HG02623 (cell line): ENCODE results near the gene COLEC11.
"Not testable (repeated sequence)": the region's sequence is repeated elsewhere in the genome, so short reads cannot be mapped to it uniquely, and the experiment has no call there.

Experiments
- ATAC-seq: cut with Tn5 transposase; IDR thresholded peaks from one replicate; pipeline ENCODE4 v1.9.1; 2021; ENCODE audit warnings: moderate library complexity; ENCODE audit not compliant: unreplicated experiment

Gene COLEC11

DNA sequence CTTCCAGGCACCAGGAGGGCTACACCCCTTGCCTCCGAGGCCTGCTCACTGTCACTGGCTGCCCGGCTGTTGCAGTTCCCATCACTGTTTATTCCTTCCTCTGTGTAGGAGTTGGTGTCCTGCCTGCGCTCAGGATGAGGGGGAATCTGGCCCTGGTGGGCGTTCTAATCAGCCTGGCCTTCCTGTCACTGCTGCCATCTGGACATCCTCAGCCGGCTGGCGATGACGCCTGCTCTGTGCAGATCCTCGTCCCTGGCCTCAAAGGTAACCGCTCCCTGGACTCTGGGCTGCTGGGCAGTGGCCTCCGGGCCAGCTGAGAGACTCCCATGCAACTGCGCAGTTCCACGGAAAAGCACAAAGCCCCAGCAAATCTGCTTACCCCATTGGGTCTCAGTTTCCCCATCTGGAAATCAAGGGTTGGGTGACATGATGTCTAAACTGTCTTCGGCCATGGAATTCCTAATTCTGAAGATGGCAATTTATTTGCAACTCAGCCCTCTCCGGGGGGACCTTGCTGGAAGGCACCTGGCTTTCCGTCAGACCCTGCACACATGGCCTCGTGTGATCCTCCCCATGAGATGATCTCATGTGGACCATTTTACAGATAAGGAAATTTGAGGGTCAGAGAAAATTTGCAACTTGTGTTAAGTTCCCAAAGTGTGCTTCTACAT is 9.4 kb downstream of the COLEC11 start:
- ATAC-seq = no peak

DNA sequence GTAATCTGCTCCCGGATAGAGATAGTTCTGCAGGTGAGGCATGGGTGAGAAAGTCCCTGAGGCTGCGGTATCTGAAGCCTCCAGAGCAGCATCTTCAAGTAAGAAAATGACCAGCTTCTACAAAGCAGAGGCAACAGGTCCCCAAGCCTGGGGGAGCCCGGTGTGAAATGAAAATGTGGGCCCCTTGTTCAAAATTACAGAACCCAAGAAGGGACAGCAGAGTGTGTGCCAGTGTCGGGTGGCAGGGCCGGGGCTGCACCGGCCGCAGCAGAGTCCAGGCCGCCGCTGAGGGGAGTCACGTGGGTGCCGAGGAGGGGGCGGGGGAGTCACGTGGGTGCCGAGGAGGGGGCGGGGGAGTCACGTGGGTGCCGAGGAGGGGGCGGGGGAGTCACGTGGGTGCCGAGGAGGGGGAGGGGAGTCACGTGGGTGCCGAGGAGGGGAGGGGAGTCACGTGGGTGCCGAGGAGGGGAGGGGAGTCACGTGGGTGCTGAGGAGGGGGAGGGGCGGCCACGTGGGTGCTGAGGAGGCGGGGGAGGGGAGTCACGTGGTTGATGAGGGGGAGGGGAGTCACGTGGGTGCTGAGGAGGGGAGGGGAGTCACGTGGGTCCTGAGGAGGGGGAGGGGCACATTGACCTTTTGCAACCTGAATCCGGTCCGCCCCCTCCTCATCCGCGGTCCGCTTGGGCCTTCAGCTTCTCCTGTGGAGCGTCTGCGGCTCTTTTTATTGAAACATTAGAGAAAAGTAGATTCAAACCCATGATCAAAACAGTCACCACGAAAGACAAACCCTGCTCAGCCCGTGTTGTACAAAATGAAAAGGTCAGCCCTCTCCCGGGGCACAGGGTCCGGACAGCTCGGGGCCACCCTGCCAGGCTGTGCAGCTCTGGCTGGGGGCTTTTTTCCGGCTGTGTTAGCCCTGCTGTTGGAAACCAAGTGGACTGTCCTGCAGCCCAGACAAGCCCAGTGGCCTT is 10.4 kb downstream of the COLEC11 start:
- no peak for ATAC-seq

- no peak for ATAC-seq
Measured at GRCh38 chr2:3606028-3606369, 11.1 kb downstream of the COLEC11 start.

GRCh38 chr2:3606370-3607201 is 11.7 kb downstream of the COLEC11 start:
- no peak for ATAC-seq

DNA sequence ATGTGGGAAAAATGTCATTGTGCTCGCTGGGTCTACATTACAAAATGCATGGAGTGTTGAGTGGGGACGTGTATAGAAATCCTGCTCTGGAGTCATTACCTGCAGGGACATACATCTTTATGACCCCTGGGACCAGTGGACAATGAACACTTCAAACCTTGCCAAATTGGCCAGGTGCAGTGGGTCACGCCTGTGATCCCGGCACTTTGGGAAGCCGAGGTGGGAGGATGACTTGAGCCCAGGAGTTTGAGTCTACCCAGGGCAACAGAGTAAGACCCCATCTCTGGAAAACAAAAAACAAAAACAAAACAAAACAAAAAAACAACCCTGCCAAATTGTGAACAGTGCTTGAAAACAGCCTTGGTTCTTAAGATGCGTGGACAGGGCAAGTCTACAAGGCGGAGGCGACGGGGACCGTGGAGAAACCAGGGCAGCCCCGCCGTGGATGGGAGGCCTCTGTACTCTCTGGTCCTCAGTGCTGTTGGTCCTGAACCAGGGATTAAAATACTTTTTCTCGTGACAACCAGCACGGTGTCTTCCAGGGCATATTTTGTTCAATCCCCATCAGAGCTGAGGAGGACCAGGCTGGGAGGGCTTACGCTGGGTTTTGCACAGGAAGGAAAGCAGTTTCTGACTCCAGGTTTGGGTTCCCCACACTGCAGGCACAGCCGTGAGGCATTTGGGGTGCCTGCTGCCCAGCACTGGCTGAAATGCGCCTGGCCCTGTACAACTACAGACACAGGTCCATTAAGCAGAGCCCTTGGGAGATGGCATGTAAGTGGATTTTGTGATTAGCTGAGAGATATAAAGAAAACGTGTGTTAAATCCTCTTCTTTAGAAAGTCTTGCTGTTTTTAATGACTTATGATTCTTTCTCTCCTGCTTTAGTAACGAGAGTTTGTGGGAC is 13.7 kb downstream of the COLEC11 start:
- no peak for ATAC-seq

- ATAC-seq = peak; percentile 70
Measured at GRCh38 chr2:3609279-3609673, 14.4 kb downstream of the COLEC11 start.

- no peak for ATAC-seq
Measured at GRCh38 chr2:3610415-3610814, 15.5 kb downstream of the COLEC11 start.

DNA sequence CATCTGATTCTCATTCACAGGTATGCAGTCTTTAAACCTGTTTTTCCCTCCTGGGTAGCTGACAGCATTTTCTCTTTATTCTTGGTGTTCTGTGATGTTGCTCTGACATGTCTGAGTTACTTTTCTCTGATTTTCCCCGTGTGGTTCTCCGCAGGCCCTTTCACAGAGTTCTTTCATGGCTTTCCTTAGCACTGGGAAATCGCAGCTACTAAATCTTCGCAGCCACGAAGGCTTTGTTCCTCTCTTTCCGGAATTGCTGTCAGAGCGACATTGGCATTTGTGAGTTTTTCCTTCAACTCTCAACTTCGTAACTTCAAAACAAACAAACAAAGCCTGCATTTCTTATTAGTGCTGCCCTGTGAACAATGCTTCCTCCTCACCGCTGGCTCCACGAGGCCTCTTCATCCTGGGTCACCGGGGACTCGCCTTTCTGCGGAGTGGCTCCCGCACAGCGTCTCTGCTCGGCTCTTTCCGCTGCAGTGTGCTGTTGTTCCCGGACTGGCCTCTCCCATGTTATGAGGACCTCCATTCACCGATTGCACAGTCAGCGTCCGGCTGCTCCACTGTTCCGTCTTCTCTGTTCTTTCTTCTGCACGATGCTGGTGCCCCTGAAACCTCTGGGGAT is 16.1 kb downstream of the COLEC11 start:
- no peak for ATAC-seq

DNA sequence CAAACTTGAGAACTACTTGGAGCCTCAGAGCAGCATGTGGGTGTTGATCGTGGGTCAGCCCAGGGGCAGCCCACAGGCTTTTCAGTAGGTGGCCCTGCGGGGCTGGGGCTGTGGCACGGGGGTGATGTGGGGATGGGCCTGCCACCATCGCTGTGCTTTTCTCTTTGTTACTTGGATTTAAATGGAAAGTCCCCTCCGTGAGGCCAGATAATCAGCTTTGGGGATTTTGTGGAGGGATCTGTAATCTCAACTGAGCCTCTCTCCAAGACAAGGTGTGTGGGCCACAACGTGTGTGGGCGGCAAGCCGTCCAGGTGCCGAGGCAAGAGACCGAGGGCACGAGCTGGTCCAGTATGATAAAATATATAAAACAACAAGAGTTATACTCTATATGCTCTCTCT is 16.7 kb downstream of the COLEC11 start:
- ATAC-seq = no peak

DNA sequence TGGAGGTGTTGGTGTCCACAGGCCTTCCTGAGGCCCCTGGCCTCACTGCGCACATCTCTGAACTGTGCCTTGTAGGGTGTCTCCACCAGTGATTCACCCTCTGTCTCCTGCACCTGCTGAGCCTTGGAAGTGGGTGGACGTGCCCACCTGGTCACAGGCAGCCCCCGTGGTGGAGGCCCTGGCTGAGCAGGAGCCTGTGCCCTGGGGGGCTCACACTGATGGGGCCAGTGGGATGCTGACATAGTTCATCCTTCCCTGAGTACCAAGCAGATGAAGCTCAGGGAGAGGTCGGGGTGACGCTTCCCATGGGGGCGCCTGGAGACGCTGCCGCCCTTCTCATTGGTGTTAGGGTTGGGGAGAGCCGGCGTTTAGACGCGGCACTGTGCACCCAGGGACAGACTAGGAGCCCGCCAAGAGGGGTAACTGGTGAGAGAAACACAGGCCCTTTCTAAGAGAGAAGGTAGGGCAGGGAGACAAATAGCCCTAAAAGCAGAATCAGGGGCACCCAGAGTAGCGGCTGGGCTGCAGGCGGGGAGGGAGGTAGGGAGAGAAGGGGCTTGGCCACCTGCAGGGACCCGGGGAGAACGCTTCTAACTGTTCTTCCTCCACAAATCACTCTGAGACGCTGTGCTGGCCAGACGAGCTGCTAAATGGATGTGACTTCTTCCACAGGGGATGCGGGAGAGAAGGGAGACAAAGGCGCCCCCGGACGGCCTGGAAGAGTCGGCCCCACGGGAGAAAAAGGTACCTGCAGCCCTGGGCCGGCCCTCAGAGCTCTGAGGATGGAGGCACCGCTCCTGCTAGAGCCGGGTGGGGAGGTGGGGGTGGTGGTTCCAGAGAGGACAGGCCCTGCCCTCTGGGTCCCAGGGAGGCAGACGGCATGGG is 18.0 kb downstream of the COLEC11 start:
- ATAC-seq = no peak

DNA sequence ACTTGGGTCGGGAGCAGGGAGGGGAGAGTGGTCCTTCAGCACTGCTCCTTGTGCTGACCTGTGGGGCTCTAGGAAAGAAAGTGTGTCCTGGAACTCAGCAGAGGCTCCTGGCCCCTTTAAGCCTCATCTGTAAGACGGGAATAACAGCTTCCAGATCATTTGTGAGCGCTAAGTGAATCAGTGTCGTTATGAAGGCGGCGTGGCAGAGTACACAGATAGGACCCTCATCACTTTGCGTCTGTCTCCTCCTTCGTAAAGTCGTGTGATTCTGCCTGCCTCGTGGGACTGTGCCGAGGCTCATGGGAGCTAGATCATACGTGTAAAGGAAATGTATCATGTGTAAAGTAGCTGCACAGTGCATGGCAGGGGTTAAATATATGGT is 18.6 kb downstream of the COLEC11 start:
- ATAC-seq = no peak

GRCh38 chr2:3614743-3615142 is 19.8 kb downstream of the COLEC11 start:
- not testable (repeated sequence) for ATAC-seq

- ATAC-seq = not testable (repeated sequence)
Measured at GRCh38 chr2:3615541-3616200, 20.8 kb downstream of the COLEC11 start.

DNA sequence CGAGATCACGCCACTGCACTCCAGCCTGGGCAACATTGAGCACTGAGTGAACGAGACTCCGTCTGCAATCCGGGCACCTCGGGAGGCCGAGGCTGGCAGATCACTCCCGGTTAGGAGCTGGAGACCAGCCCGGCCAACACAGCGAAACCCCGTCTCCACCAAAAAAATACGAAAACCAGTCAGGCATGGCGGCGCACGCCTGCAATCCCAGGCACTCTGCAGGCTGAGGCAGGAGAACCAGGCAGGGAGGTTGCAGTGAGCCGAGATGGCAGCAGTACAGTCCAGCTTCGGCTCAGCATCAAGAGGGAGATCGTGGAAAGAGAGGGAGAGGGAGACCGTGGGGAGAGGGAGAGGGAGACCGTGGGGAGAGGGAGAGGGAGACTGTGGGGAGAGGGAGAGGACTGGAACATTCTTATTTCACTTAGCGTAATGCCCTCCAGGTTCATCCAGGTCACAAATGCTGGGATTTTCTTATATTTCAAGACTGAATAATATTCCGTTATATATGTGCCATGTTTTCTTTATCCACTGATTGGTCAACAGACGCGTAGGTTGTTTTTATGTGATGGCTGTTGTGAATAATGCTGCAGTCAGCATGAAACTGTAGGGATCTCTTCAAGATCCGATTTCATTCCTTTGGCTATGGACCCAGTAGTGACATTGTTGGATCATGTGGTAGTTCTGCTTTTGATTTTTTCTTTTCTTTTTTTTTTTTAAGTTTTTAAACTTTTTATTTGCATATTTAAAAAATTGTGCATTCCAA is 21.7 kb downstream of the COLEC11 start:
- not testable (repeated sequence) for ATAC-seq

GRCh38 chr2:3617198-3617890 is 22.4 kb downstream of the COLEC11 start:
- ATAC-seq = no peak

DNA sequence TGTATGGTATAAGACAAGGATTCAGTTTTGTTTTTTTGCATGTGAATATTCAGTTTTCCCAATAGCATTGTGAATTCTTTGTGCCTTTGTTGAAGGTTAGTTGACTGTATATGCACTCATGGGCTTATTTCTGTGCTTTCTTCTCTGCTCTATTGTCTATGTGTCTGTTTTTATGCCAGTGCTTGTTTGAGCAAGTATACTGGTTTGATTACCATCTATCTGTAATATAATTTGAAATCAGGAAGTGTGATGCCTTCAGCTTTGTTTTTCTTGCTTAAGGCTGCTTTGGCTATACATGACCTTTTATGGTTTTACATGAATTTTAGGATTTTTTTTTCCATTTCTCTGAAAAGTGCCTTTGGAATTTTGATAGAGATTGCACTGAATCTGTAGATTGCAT is 23.5 kb downstream of the COLEC11 start:
- ATAC-seq = no peak

DNA sequence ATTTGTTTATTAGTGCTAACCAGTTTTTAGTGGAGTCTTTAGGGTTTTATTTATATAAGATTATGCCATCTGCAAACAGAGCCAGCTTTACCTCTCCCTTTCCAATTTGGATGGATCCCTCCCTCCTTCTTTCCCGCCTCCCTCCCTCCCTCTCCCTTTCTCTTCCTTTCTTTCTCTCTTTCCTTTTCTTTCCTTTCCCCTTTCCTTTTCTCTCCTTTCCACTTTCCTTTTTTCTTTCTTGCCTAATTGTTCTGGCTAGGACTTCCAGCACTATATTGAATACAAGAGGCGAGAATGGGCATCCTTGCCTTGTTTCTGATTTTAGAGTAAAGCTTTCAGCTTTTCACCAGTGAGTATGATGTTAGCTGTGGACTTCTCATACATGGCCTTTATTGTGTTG is 24.1 kb downstream of the COLEC11 start:
- no peak for ATAC-seq
